Activated CD4-positive, alpha-beta T cell treated with anti-CD3 and anti-CD28 coated beads for 36 hours (primary cell): ENCODE data around the gene CRHR1. TPM values are rescaled to one million over a fixed set of nuclear protein-coding genes. Genes with fewer than 3 reads are reported as not detected.

Experiments used
- ATAC-seq: fragments of 200-7000 bp; cut with Tn5 transposase; one replicate; pipeline ENCODE4 v1.10.0; 2021; ENCODE audit warnings: mild to moderate bottlenecking, moderate library complexity
- CTCF ChIA-PET: fragments of 350-600 bp; sonication (Branson Sonifier 250); formaldehyde crosslinking; loops from one replicate; lab custom pipeline; 2021; ENCODE audit warnings: antibody characterized with exemption; lab: Charles Lee
- POLR2A ChIA-PET: fragments of 350-600 bp; sonication (Branson Sonifier 250); formaldehyde crosslinking; loops from one replicate; lab custom pipeline; 2021; ENCODE audit warnings: antibody characterized with exemption, inconsistent platforms; lab: Charles Lee
- DNase-seq: peaks from one replicate; pipeline ENCODE4 v3.0.0-alpha.2; 2020
- H3K27ac Mint-ChIP-seq: one replicate; pipeline ENCODE4 v1.8.0; 2021; ENCODE audit warnings: mixed read lengths
- H3K27me3 Mint-ChIP-seq: one replicate; pipeline ENCODE4 v1.8.0; 2021; ENCODE audit warnings: mixed read lengths
- H3K36me3 Mint-ChIP-seq: one replicate; pipeline ENCODE4 v1.8.0; 2021; ENCODE audit warnings: low read depth, mixed read lengths
- H3K4me1 Mint-ChIP-seq: one replicate; pipeline ENCODE4 v1.8.0; 2021; ENCODE audit warnings: mixed read lengths
- H3K4me3 Mint-ChIP-seq: one replicate; pipeline ENCODE4 v1.8.0; 2021; ENCODE audit warnings: mild to moderate bottlenecking, moderate library complexity, mixed read lengths
- H3K9me3 Mint-ChIP-seq: one replicate; pipeline ENCODE4 v1.8.0; 2021; ENCODE audit warnings: low read depth, mixed read lengths
- intact Hi-C, 2 experiments: fragments of 100-400 bp; cut with DNase I in 1 of 2; cut with micrococcal nuclease in 1 of 2; formaldehyde crosslinking; loops; one replicate each; pipeline versions ENCODE4 v1.14.2 to v1.15.1; 2022 to 2024; cut with DNase I, micrococcal nuclease
- total RNA-seq, 2 experiments: library from RNA; stranded (reverse); gene quantifications; one replicate each; pipeline ENCODE4 v1.2.3, GENCODE V29; 2021

Gene CRHR1
- total RNA-seq, 2 experiments from 2014 or later, result not detected

- ATAC-seq, result no peak
- CTCF ChIA-PET, result interaction anchor here (0.6 kb wide), 1 partner anchor 703 kb away, joined by 3 read pairs; no protein-coding TSS in a partner anchor
- no peak for DNase-seq
- Mint-ChIP-seq H3K4me3 (no peak overlapping the region), H3K9me3 (no peaks in the 10 kb centered on the region), H3K27ac (no peak overlapping the region), H3K4me1 (no peaks in the 10 kb centered on the region), H3K36me3 (no peaks in the 10 kb centered on the region), H3K27me3 (peaks cover 6% of the 10 kb centered on the region)
- POLR2A ChIA-PET, result no interaction called here
- intact Hi-C loops, result no loop called here
These were observed 35.3 kb upstream of the CRHR1 start for GRCh38 chr17:45748731-45749310.

- no peaks in the 10 kb centered on the region for H3K4me1 Mint-ChIP-seq
- no peak overlapping the region for H3K27ac Mint-ChIP-seq
- H3K27me3 Mint-ChIP-seq, result peaks cover 4% of the 10 kb centered on the region
- no peaks in the 10 kb centered on the region for H3K9me3 Mint-ChIP-seq
- DNase-seq (no peak), ATAC-seq (no peak)
- H3K4me3 Mint-ChIP-seq, result no peak overlapping the region
- H3K36me3 Mint-ChIP-seq, result no peaks in the 10 kb centered on the region
- CTCF ChIA-PET, result no interaction called here
- intact Hi-C loops, result no loop called here
- POLR2A ChIA-PET, result no interaction called here
These were observed 34.2 kb upstream of the CRHR1 start for GRCh38 chr17:45749831-45750335.

- H3K4me1 Mint-ChIP-seq, result no peaks in the 10 kb centered on the region
- H3K36me3 Mint-ChIP-seq, result no peaks in the 10 kb centered on the region
- ChIA-PET CTCF (no interaction called here), POLR2A (no interaction called here)
- H3K4me3 Mint-ChIP-seq, result no peak overlapping the region
- H3K9me3 Mint-ChIP-seq, result no peaks in the 10 kb centered on the region
- no peak overlapping the region for H3K27ac Mint-ChIP-seq
- no peak for DNase-seq
- peaks cover 5% of the 10 kb centered on the region for H3K27me3 Mint-ChIP-seq
- ATAC-seq, result no peak
- intact Hi-C loops, result no loop called here
These were observed 33.2 kb upstream of the CRHR1 start for GRCh38 chr17:45750779-45751440.

GRCh38 chr17:45751466-45751865, 32.7 kb upstream of the CRHR1 start:
- intact Hi-C loops, result no loop called here
- CTCF ChIA-PET, result no interaction called here
- H3K9me3 Mint-ChIP-seq, result no peaks in the 10 kb centered on the region

GRCh38 chr17:45752246-45752645, 31.9 kb upstream of the CRHR1 start:
- no peaks in the 10 kb centered on the region for H3K36me3 Mint-ChIP-seq
- H3K27ac Mint-ChIP-seq, result no peak overlapping the region
- no peaks in the 10 kb centered on the region for H3K4me1 Mint-ChIP-seq
- ChIA-PET CTCF (no interaction called here), POLR2A (no interaction called here)
- no peak for ATAC-seq
- H3K27me3 Mint-ChIP-seq, result peaks cover 9% of the 10 kb centered on the region
- intact Hi-C loops, result no loop called here
- no peaks in the 10 kb centered on the region for H3K9me3 Mint-ChIP-seq
- no peak overlapping the region for H3K4me3 Mint-ChIP-seq
- DNase-seq, result no peak

More at GRCh38 chr17:45751466-45751865, 32.7 kb upstream of the CRHR1 start:
- peaks cover 5% of the 10 kb centered on the region for H3K27me3 Mint-ChIP-seq
- no peaks in the 10 kb centered on the region for H3K4me1 Mint-ChIP-seq
- POLR2A ChIA-PET, result no interaction called here
- no peak overlapping the region for H3K27ac Mint-ChIP-seq
- no peak for DNase-seq
- no peak for ATAC-seq
- no peaks in the 10 kb centered on the region for H3K36me3 Mint-ChIP-seq
- no peak overlapping the region for H3K4me3 Mint-ChIP-seq

GRCh38 chr17:45753645-45754225, 30.4 kb upstream of the CRHR1 start:
- Mint-ChIP-seq H3K27ac (no peak overlapping the region), H3K36me3 (no peaks in the 10 kb centered on the region), H3K4me1 (no peaks in the 10 kb centered on the region), H3K27me3 (peaks cover 10% of the 10 kb centered on the region), H3K9me3 (no peaks in the 10 kb centered on the region), H3K4me3 (no peak overlapping the region)
- CTCF ChIA-PET, result interaction anchor here (0.6 kb wide), 1 partner anchor 78 kb away, joined by 3 read pairs; no protein-coding TSS in a partner anchor
- no peak for ATAC-seq
- no peak for DNase-seq
- intact Hi-C loops, result no loop called here
- POLR2A ChIA-PET, result no interaction called here

- intact Hi-C loops, result no loop called here
These were observed 29.1 kb upstream of the CRHR1 start for GRCh38 chr17:45755050-45755449.

GRCh38 chr17:45756266-45756991, 27.7 kb upstream of the CRHR1 start:
- ChIA-PET POLR2A (no interaction called here), CTCF (interaction anchor here (1.1 to 1.6 kb wide), 2 partner anchors 18 to 95 kb away, joined by 3 read pairs; no protein-coding TSS in a partner anchor)
- no peaks in the 10 kb centered on the region for H3K9me3 Mint-ChIP-seq

More at GRCh38 chr17:45755050-45755449, 29.1 kb upstream of the CRHR1 start:
- no peak for ATAC-seq
- Mint-ChIP-seq H3K4me1 (no peaks in the 10 kb centered on the region), H3K9me3 (no peaks in the 10 kb centered on the region), H3K36me3 (no peaks in the 10 kb centered on the region), H3K4me3 (no peak overlapping the region), H3K27ac (no peak overlapping the region), H3K27me3 (peaks cover 10% of the 10 kb centered on the region)
- no peak for DNase-seq
- ChIA-PET CTCF (interaction anchor here (0.6 kb wide), 1 partner anchor 21 kb away, joined by 4 read pairs; no protein-coding TSS in a partner anchor), POLR2A (no interaction called here)

GRCh38 chr17:45757431-45758218, 26.5 kb upstream of the CRHR1 start:
- intact Hi-C loops, result no loop called here
- DNase-seq (no peak), ATAC-seq (no peak)
- Mint-ChIP-seq H3K4me3 (no peak overlapping the region), H3K9me3 (no peaks in the 10 kb centered on the region), H3K27ac (no peak overlapping the region), H3K36me3 (no peaks in the 10 kb centered on the region), H3K27me3 (peaks cover 10% of the 10 kb centered on the region), H3K4me1 (no peaks in the 10 kb centered on the region)
- CTCF ChIA-PET, result interaction anchor here (0.5 to 1.6 kb wide), 2 partner anchors 74 to 94 kb away, joined by 3 read pairs; no protein-coding TSS in a partner anchor
- POLR2A ChIA-PET, result no interaction called here

More at GRCh38 chr17:45756266-45756991, 27.7 kb upstream of the CRHR1 start:
- no peaks in the 10 kb centered on the region for H3K4me1 Mint-ChIP-seq
- intact Hi-C loops, result no loop called here
- ATAC-seq (no peak), DNase-seq (no peak)
- H3K36me3 Mint-ChIP-seq, result no peaks in the 10 kb centered on the region
- H3K4me3 Mint-ChIP-seq, result no peak overlapping the region
- H3K27ac Mint-ChIP-seq, result no peak overlapping the region
- H3K27me3 Mint-ChIP-seq, result peaks cover 10% of the 10 kb centered on the region

GRCh38 chr17:45758544-45758943, 25.6 kb upstream of the CRHR1 start:
- ATAC-seq, result no peak
- no peak for DNase-seq
- H3K4me1 Mint-ChIP-seq, result no peaks in the 10 kb centered on the region
- intact Hi-C loops, result no loop called here
- H3K9me3 Mint-ChIP-seq, result no peaks in the 10 kb centered on the region
- no peaks in the 10 kb centered on the region for H3K36me3 Mint-ChIP-seq
- no peak overlapping the region for H3K4me3 Mint-ChIP-seq
- ChIA-PET POLR2A (no interaction called here), CTCF (no interaction called here)
- peaks cover 15% of the 10 kb centered on the region for H3K27me3 Mint-ChIP-seq
- no peak overlapping the region for H3K27ac Mint-ChIP-seq

GRCh38 chr17:45759761-45760160, 24.4 kb upstream of the CRHR1 start:
- no peaks in the 10 kb centered on the region for H3K4me1 Mint-ChIP-seq
- ChIA-PET POLR2A (no interaction called here), CTCF (no interaction called here)
- H3K36me3 Mint-ChIP-seq, result no peaks in the 10 kb centered on the region
- H3K4me3 Mint-ChIP-seq, result no peak overlapping the region
- no peak overlapping the region for H3K27ac Mint-ChIP-seq
- no peak for DNase-seq
- no peaks in the 10 kb centered on the region for H3K9me3 Mint-ChIP-seq
- H3K27me3 Mint-ChIP-seq, result peaks cover 21% of the 10 kb centered on the region
- intact Hi-C loops, result no loop called here
- no peak for ATAC-seq
